Measurements from ENCODE around the gene IFI35.
"Not testable (repeated sequence)": the region's sequence is repeated elsewhere in the genome, so short reads cannot be mapped to it uniquely, and the experiment has no call there.

Gene IFI35

GRCh38 chr17:42997984-42998938 lies 8.3 kb upstream of the IFI35 start, which contains the start of gene RPL27:
RPL27 (plus strand) TSS chr17:42998419; CDS start chr17:42998751, 332 bp downstream.
- DNase-seq = peak; percentile 100

GRCh38 chr17:42999003-42999525 lies 7.5 kb upstream of the IFI35 start:
- DNase-seq = no peak

GRCh38 chr17:43000894-43001293 lies 5.7 kb upstream of the IFI35 start:
- DNase-seq = not testable (repeated sequence)

GRCh38 chr17:43003542-43004172 lies 2.9 kb upstream of the IFI35 start:
- DNase-seq = no peak

DNA sequence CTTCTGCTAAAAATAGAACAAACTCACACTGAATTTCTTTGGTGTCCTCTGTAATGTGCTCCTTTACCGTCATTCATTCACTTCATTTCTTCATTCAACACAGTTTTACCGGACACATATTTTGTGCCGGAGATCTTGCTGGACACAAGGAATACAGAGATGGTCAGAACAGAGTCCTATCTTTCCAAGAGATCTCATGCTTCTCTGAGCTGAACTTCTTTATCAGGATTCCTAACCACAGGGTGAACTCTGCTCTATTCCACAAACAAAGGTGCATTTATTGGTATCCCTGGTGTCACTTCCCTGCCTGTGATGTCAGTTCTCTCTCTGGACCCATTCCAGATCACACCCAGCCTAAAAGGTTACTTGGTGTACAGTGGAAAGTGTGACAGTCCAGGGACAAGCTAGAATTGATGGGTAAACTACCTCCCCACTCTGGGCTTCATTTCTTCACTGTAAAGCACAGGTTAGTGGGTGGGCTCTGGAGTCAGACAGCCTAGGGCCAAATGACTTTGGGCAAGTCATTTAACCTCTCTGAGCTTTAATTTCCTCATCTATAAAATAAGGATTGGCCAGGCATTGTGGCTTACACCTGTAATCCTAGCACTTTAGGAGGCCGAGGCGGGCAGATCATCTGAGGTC lies 4.2 kb downstream of the IFI35 start:
- no peak for DNase-seq

DNA sequence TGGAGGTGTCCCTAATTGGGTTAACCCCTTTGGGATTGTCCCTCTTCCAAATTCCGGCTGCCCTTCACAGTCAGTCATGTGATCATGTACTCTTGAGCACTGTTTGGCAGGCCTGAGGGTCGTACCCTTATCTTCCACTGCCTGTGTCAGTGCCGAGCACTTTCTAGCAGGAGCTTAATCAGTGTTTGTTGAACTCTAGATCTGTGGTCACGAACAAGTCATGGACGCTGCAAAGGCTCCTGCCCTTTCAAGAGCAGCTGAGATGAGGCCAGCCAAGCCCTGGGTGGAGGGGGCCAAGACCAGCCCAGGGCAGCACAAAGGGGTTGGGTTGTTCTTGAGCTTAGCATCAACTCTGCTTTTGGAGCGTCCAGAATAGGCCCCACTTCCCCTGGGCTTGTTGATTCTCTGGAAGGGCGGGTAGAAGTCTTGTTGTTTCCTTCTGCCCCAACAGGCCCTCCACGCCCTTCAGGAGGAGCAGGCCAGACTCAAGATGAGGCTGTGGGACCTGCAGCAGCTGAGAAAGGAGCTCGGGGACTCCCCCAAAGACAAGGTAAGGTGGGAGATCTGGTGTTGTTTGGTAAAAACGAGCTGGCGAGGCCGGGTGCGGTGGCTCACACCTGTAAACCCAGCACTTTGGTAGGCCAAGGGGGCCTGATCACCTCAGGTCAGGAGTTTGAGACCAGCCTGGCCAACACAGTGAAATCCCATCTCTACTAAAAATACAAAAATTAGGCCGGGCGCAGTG lies 5.3 kb downstream of the IFI35 start:
- no peak for DNase-seq

GRCh38 chr17:43013296-43013695 lies 6.7 kb downstream of the IFI35 start:
- no peak for DNase-seq

GRCh38 chr17:43014020-43014648 lies 7.5 kb downstream of the IFI35 start:
- DNase-seq = no peak

DNA sequence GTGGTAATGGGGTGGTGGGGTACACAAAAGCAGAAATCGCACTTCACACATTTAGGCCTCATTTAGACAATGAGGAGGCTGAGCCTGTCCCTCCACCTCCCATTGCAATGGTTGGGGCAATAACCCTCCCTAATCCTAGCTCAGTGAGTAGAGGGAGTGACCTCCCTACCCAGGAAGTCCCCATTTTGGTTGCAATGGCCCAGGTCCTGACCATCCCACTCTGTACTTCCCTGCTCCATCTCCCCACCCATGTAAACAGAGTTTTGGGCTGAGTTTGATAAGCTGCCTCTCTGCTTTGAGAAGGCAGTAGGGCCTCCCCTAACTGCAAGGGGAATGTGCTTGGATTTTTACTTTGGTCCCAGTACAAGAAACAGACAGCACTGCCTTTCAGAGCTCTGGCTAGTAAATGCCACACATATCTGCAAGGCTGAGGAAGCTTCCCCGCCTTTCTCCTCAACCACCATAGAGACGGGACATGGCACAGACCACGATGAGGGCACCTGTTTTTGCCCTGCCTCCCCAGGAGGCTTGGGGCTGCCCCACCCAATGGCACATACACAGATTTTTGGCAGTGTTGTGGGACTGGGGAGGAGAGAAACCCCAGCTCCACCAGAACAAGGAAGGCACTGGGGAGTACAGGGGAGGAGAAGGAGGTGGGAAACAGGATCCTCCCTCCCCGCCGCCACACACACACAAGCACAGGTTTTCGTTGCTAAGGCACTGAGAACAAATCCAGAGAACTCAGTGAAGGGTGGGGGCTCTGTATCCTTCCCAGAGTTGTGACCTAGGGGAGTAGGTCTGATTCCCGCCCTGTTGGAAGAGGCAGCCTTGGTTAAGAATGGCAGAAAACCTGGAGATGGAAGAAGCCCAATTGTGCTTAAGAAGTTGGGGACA lies 8.3 kb downstream of the IFI35 start:
- no peak for DNase-seq

DNA sequence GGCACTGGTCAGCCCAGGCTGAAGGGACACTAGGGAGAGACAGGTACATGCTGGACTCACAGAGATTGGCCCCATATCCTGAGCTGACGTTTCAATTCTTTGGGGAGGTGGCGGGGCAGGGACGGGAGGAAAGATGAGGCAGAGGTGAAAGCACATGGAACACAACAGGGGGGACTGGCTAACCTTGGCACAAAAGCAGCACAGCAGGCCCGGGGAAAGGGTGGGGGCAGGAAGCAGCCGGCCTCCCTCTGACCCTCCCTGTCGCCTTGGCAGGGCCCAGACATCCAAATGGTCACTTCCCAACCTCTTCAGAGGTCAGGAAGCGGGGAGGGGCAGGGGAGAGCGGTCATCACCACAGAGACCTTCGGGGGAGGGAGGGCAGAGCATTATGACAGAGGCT lies 9.0 kb downstream of the IFI35 start:
- DNase-seq = no peak

DNA sequence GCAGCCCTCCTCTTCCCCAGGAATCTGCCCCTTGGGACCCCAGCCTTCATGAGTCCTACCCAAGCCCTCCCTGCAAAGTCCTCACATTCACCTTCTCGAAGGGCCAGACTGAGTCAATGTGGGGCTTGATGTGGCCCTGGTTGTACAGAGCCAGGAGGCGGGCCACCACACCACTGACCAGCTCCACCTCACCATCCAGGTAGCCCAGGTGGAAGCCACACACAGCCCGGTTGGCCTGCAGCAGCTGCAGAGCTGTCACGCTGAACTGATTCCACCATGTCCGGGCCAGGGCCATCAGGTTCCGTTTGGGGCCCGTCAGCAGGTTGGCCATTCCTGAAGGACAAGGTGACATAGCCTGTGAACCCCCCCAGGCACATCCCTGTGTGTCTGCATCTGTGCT lies 9.6 kb downstream of the IFI35 start:
- no peak for DNase-seq

GRCh38 chr17:43018008-43018853 lies 11.6 kb downstream of the IFI35 start:
- peak; percentile 84 for DNase-seq

DNA sequence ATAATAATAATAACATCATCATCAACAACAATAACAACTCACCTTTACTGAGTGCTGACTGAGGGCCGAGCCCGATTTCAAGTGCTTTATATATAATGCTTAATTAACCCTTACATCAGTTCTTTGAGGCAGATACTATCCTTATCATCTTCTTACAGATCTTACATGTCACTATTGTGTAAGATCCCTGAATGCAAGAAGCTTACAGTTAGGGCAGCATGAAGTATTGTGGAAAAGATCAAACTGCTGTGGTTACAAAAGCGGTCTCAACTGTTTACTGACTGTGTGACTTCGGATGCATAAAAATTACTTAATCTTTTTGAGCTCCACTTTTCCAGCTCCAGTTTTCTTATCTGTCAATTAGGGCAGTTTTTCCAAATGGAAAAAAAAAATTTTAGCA lies 12.3 kb downstream of the IFI35 start:
- no peak for DNase-seq

GRCh38 chr17:43019418-43019817 lies 12.8 kb downstream of the IFI35 start:
- no peak for DNase-seq

- DNase-seq = no peak
Measured at GRCh38 chr17:43020030-43020621, 13.5 kb downstream of the IFI35 start.

- peak; percentile 74 for DNase-seq
Measured at GRCh38 chr17:43020789-43021740, 14.5 kb downstream of the IFI35 start.

DNA sequence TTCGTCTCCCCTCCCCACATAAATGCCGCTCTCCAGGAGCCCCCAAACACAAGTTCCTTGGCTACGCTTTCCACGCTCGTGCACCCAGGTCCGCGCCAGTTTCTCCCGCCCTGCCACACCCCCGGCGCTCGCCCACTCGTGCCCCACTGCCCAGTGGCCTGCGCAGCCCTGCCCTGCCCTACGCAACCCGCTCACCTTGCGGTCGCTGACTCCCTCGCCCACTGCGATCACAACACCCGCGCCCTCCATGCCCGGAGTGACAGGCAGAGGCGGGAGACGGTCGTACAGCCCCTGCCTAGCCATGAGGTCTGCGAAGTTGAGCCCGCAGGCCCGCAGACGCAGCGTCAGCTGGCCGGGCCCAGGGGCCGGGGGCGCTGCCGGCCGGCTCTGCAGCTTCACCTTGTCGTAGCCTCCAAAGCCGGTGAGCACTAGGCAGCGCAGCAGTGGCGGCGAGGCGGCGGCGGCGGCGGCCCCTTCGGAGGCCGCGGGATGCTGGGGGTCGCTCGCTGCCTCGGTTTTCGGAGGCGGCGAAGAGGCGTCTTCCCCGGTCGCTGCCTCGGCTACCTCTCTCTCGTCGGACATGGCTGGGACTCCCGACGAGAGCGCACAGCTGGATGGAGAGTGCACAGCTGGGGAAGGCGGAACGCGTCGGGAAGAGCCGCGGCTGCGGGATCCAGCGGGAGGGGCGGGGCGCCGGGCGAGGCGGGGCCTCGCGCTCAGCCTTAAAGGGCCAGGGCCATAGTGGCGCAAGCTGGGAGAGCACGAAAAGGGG lies 15.3 kb downstream of the IFI35 start, which contains the start of gene VAT1:
Gene VAT1 (minus strand): TSS at position 645 of the 772 bp plus-strand sequence. CDS start 63 bp downstream, at position 582.
- DNase-seq = peak; percentile 93

Measured in eye (tissue), 1 donor.